OCI-LY1 (cell line): ENCODE results near the gene UTP11.

Experiments used
- H2AFZ ChIP-seq: fragments of 200-600 bp; sonication (generic), shearing (Covaris generic); 2 replicates; pipeline ENCODE4 v1.6.0; 2014; ENCODE audit warnings: antibody characterized with exemption, mild to moderate bottlenecking, low read length
- H3F3A ChIP-seq: fragments of 200-600 bp; sonication (generic), shearing (Covaris generic); 2 replicates; pipeline ENCODE4 v1.6.0; 2014; ENCODE audit warnings: mild to moderate bottlenecking, antibody characterized with exemption, low read length, moderate library complexity; ENCODE audit not compliant: insufficient read depth
- H3K27ac ChIP-seq: fragments of 200-600 bp; sonication (generic); 2 replicates; pipeline ENCODE4 v1.5.1; 2014; ENCODE audit warnings: low read length, mixed run types, mild to moderate bottlenecking, low read depth; ENCODE audit not compliant: poor library complexity, severe bottlenecking
- H3K27me3 ChIP-seq: fragments of 200-600 bp; sonication (generic); 2 replicates; pipeline ENCODE4 v1.6.0; 2014; ENCODE audit warnings: antibody characterized with exemption, mild to moderate bottlenecking, low read length, moderate library complexity; ENCODE audit not compliant: insufficient read depth
- H3K36me3 ChIP-seq: fragments of 200-600 bp; sonication (generic); 2 replicates; pipeline ENCODE4 v1.6.1; 2014; ENCODE audit warnings: mild to moderate bottlenecking, antibody characterized with exemption, low read length, moderate library complexity, mixed read lengths; ENCODE audit not compliant: insufficient read depth
- H3K4me1 ChIP-seq: fragments of 200-600 bp; sonication (generic); 2 replicates; pipeline ENCODE4 v1.5.1; 2014; ENCODE audit warnings: mild to moderate bottlenecking, low read length, moderate library complexity; ENCODE audit not compliant: insufficient read depth, severe bottlenecking
- H3K4me2 ChIP-seq: fragments of 200-600 bp; sonication (generic), shearing (Covaris generic); 2 replicates; pipeline ENCODE4 v1.6.1; 2014; ENCODE audit warnings: low read length
- H3K4me3 ChIP-seq: fragments of 200-600 bp; sonication (generic); 2 replicates; pipeline ENCODE4 v1.5.1; 2014; ENCODE audit warnings: low read length, low read depth, mild to moderate bottlenecking, mixed read lengths; ENCODE audit not compliant: poor library complexity, severe bottlenecking
- H3K79me2 ChIP-seq: fragments of 200-600 bp; shearing (Covaris generic); 2 replicates; pipeline ENCODE4 v1.6.1; 2016; ENCODE audit warnings: mixed run types, low read length, mixed read lengths; ENCODE audit not compliant: insufficient read depth
- H3K9ac ChIP-seq: fragments of 200-600 bp; sonication (generic), shearing (Covaris generic); 2 replicates; pipeline ENCODE4 v1.6.1; 2014; ENCODE audit warnings: mild to moderate bottlenecking, low read length, mixed read lengths
- H3K9me2 ChIP-seq: fragments of 200-600 bp; sonication (generic), shearing (Covaris generic); 2 replicates; pipeline ENCODE4 v1.6.1; 2014; ENCODE audit warnings: low read depth, mild to moderate bottlenecking, low read length, mixed read lengths
- H3K9me3 ChIP-seq: fragments of 200-600 bp; shearing (Covaris generic); 2 replicates; pipeline ENCODE4 v1.6.1; 2014; ENCODE audit warnings: low read length, mixed read lengths
- H4K20me1 ChIP-seq: fragments of 200-600 bp; sonication (generic), shearing (Covaris generic); 2 replicates; pipeline ENCODE4 v1.6.0; 2016; ENCODE audit warnings: mild to moderate bottlenecking, low read length; ENCODE audit not compliant: insufficient read depth
- CTCF ChIP-seq: fragments of 200-600 bp; sonication (generic), shearing (Covaris generic); IDR thresholded peaks from 2 replicates; pipeline ENCODE4 v1.5.1; 2017; ENCODE audit warnings: mild to moderate bottlenecking, antibody characterized with exemption, low read length, moderate library complexity, mixed read lengths
- EZH2 ChIP-seq: fragments of 200-600 bp; sonication (generic), shearing (Covaris generic); IDR thresholded peaks from 2 replicates; pipeline ENCODE4 v1.8.0; 2017; ENCODE audit warnings: borderline replicate concordance, mixed run types, mild to moderate bottlenecking, antibody characterized with exemption, low read length, moderate library complexity, mixed read lengths

UTP11 gene

GRCh38 chr1:38029081-38029681, 16.6 kb downstream of the UTP11 start:
- Histone ChIP-seq H3K9me2 (no peaks in the 10 kb centered on the region), H3K4me3 (no peak overlapping the region), H3K9me3 (no peaks in the 10 kb centered on the region), H4K20me1 (no peaks in the 10 kb centered on the region), H3K36me3 (peaks cover 23% of the 10 kb centered on the region), H3K4me1 (no peaks in the 10 kb centered on the region), H3K27me3 (no peaks in the 10 kb centered on the region), H3F3A (no peaks in the 10 kb centered on the region), H3K27ac (no peak overlapping the region), H3K9ac (no peak overlapping the region), H2AFZ (no peak overlapping the region), H3K4me2 (no peak overlapping the region), H3K79me2 (no peaks in the 10 kb centered on the region)
- no peak for TF ChIP-seq EZH2
- no peak for TF ChIP-seq CTCF

- no peak overlapping the region for H3K27ac ChIP-seq
Measured at GRCh38 chr1:38029685-38030511, 17.4 kb downstream of the UTP11 start.

More at GRCh38 chr1:38029685-38030511, 17.4 kb downstream of the UTP11 start:
- H4K20me1 ChIP-seq: no peaks in the 10 kb centered on the region
- H3F3A ChIP-seq: no peaks in the 10 kb centered on the region
- H2AFZ ChIP-seq: no peak overlapping the region
- H3K9me2 ChIP-seq: no peaks in the 10 kb centered on the region
- TF ChIP-seq CTCF: no peak
- no peak for TF ChIP-seq EZH2
- H3K9me3 ChIP-seq: no peaks in the 10 kb centered on the region
- no peak overlapping the region for H3K4me3 ChIP-seq
- no peak overlapping the region for H3K9ac ChIP-seq
- H3K79me2 ChIP-seq: no peaks in the 10 kb centered on the region
- H3K4me2 ChIP-seq: no peak overlapping the region
- no peaks in the 10 kb centered on the region for H3K4me1 ChIP-seq
- H3K36me3 ChIP-seq: peaks cover 17% of the 10 kb centered on the region
- no peaks in the 10 kb centered on the region for H3K27me3 ChIP-seq
